ENCODE results near the gene SLC8A3. TPM values are rescaled to one million over a fixed set of nuclear protein-coding genes. Genes with fewer than 3 reads are reported as not detected.

SLC8A3 gene
- total and polyA plus RNA-seq, 4 donors: 0.08 to 3.7 (median 0.85) TPM

DNA sequence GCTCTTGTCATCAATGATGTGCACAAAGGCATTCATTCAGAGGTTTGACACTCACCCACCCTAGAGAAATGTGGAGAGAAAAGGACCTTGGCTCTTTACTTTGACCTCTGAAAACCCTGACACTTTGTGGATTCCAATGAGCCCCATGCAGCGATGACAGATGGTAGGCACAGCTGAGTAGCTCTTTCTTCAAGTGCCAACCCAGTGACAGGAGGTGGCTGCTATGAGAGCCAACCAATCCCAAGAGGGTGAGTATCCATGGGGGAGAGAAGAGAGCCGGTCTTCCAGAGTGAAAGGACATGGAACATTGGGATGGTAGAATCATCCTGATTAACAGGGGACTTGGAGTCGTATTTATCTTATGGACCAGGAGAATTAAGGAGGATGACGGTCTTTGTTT, 17.8 kb downstream of the SLC8A3 start:
- no peaks in the 10 kb centered on the region for H3K4me1 ChIP-seq (ENCODE audit: control insufficient read depth in 5 of 5, insufficient read depth in 5 of 5, low read length in 5 of 5)

DNA sequence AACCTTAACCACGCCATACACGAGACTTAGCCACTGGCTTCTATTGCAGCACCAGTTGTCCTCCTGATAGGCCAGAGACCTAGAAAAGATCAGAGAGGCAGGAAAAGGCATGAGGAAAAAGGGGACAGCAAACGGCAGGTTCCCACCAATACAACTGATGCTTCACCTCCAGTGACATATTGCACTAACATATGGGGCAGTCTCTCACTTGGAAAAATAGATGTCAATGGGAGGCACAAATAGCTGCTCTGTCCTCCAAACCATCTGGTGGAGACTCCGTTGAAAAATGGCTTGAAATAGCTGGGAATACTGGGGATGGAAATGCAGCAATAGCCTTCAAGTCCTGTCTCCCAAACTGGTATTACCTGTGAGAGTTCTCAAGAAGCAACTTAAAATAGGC, 20.3 kb downstream of the SLC8A3 start:
- 94 to 97% methylated on average over 4 of the region's 4 CpGs for WGBS, 2 donors
- Histone ChIP-seq H3K4me1 (ENCODE audit: control insufficient read depth in 5 of 5, insufficient read depth in 5 of 5, low read length in 5 of 5) (no peaks in the 10 kb centered on the region), H3K36me3 (ENCODE audit: control insufficient read depth in 4 of 4, insufficient read depth in 4 of 4, low read length in 4 of 4) (no peaks in the 10 kb centered on the region), H3K9ac (ENCODE audit: insufficient read depth in 1 of 2, low read length in 2 of 2) (no peak overlapping the region), H3K9me3 (ENCODE audit: control insufficient read depth in 4 of 4, insufficient read depth in 3 of 4, low read length in 3 of 4) (peaks cover 0 to 10% (median 0%) of the 10 kb centered on the region in 4 donors), H3K27me3 (ENCODE audit: control insufficient read depth in 3 of 3, insufficient read depth in 3 of 3, low read length in 2 of 3) (no peaks in the 10 kb centered on the region), H3K27ac (ENCODE audit: low read depth in 1 of 2, low read length in 1 of 2) (no peak overlapping the region), H3K4me3 (no peak overlapping the region)
- ATAC-seq (ENCODE audit: insufficient read depth, low FRiP score): no peak
- DNase-seq: no peak
- TF ChIP-seq, protein P1, sequence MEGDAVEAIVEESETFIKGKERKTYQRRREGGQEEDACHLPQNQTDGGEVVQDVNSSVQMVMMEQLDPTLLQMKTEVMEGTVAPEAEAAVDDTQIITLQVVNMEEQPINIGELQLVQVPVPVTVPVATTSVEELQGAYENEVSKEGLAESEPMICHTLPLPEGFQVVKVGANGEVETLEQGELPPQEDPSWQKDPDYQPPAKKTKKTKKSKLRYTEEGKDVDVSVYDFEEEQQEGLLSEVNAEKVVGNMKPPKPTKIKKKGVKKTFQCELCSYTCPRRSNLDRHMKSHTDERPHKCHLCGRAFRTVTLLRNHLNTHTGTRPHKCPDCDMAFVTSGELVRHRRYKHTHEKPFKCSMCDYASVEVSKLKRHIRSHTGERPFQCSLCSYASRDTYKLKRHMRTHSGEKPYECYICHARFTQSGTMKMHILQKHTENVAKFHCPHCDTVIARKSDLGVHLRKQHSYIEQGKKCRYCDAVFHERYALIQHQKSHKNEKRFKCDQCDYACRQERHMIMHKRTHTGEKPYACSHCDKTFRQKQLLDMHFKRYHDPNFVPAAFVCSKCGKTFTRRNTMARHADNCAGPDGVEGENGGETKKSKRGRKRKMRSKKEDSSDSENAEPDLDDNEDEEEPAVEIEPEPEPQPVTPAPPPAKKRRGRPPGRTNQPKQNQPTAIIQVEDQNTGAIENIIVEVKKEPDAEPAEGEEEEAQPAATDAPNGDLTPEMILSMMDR (IDR thresholded peaks at IDR 0.05; ENCODE audit: control extremely low read depth, extremely low read depth): no peak

More for the DNA sequence above, 17.8 kb downstream of the SLC8A3 start:
- H3K27ac ChIP-seq (ENCODE audit: low read depth in 1 of 2, low read length in 1 of 2): no peak overlapping the region
- H3K4me3 ChIP-seq: no peak overlapping the region
- H3K9ac ChIP-seq (ENCODE audit: insufficient read depth in 1 of 2, low read length in 2 of 2): no peak overlapping the region
- no peaks in the 10 kb centered on the region for H3K27me3 ChIP-seq (ENCODE audit: control insufficient read depth in 3 of 3, insufficient read depth in 3 of 3, low read length in 2 of 3)
- DNase-seq (no peak), ATAC-seq (ENCODE audit: insufficient read depth, low FRiP score) (no peak)
- 93 to 94% methylated on average over 4 of the region's 4 CpGs for WGBS, 2 donors
- TF ChIP-seq, protein P1 (IDR thresholded peaks at IDR 0.05; ENCODE audit: control extremely low read depth, extremely low read depth): no peak
- H3K9me3 ChIP-seq (ENCODE audit: control insufficient read depth in 4 of 4, insufficient read depth in 3 of 4, low read length in 3 of 4): peaks cover 0 to 10% (median 0%) of the 10 kb centered on the region in 4 donors
- H3K36me3 ChIP-seq (ENCODE audit: control insufficient read depth in 4 of 4, insufficient read depth in 4 of 4, low read length in 4 of 4): no peaks in the 10 kb centered on the region

DNA sequence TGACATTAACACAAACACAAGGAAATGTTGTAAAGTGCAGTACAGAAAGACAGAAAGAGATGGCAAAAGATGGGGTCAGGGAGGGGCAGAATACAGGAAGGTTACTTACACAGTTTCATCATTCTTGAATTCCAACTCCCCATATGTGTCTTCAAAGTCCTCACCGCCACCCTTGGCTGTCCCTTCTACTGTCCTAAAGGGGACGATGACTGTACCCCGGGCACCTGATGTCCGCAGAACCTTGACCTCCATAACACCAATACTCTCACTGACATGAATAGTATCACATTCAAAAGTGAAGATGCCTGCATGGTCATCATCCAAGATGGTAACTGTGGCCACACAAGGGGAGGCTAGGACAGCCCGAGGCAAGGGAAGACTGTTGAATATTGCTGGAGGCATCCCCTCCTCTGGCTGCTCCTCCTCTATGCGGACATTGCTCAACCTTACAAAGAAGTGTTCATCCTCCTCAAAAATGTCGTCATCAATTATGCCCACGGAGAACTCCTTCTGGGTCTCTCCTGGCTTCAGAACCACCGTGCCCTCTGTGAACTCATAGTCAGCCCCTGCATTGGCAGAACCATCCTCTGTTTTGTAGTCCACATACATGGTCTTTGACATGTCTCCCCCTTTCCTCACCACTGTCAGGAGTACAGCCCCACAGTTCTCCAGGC, 22.1 kb downstream of the SLC8A3 start:
- 95% methylated on average over 9 of the region's 9 CpGs for WGBS, 2 donors
- Histone ChIP-seq H3K27me3 (ENCODE audit: control insufficient read depth in 3 of 3, insufficient read depth in 3 of 3, low read length in 2 of 3) (no peaks in the 10 kb centered on the region), H3K9ac (ENCODE audit: insufficient read depth in 1 of 2, low read length in 2 of 2) (no peak overlapping the region), H3K4me3 (no peak overlapping the region), H3K9me3 (ENCODE audit: control insufficient read depth in 4 of 4, insufficient read depth in 3 of 4, low read length in 3 of 4) (peaks cover 0 to 10% (median 0%) of the 10 kb centered on the region in 4 donors), H3K27ac (ENCODE audit: low read depth in 1 of 2, low read length in 1 of 2) (no peak overlapping the region), H3K4me1 (ENCODE audit: control insufficient read depth in 5 of 5, insufficient read depth in 5 of 5, low read length in 5 of 5) (no peaks in the 10 kb centered on the region), H3K36me3 (ENCODE audit: control insufficient read depth in 4 of 4, insufficient read depth in 4 of 4, low read length in 4 of 4) (no peaks in the 10 kb centered on the region)
- ATAC-seq (ENCODE audit: insufficient read depth, low FRiP score): no peak
- DNase-seq: no peak
- TF ChIP-seq, protein P1 (IDR thresholded peaks at IDR 0.05; ENCODE audit: control extremely low read depth, extremely low read depth): no peak

DNA sequence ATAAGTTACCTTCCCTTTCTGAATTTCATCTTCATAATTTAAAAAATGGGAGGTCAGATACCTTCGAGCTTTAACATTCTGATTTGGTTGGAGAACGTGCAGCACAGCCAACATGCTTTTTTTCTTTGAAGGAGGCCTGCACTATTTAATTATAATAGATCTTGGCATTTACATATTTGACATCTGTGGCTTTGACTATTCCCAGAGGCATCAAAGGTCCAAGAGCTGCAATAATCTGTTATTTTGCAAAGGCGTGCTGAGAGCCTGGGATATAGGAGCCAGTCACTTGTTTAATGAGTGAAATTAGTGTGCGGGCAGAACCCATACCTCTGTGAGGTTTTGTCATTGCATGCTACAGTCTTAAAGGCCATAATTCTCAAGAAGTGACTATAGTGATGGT, 26.4 kb downstream of the SLC8A3 start:
- no peak for ATAC-seq (ENCODE audit: insufficient read depth, low FRiP score)
- 86 to 92% methylated on average over 4 of the region's 4 CpGs for WGBS, 2 donors
- no peak overlapping the region for H3K27ac ChIP-seq (ENCODE audit: low read depth in 1 of 2, low read length in 1 of 2)

More for the DNA sequence above, 26.4 kb downstream of the SLC8A3 start:
- DNase-seq: no peak
- Histone ChIP-seq H3K27me3 (ENCODE audit: control insufficient read depth in 3 of 3, insufficient read depth in 3 of 3, low read length in 2 of 3) (no peaks in the 10 kb centered on the region), H3K36me3 (ENCODE audit: control insufficient read depth in 4 of 4, insufficient read depth in 4 of 4, low read length in 4 of 4) (no peaks in the 10 kb centered on the region), H3K9ac (ENCODE audit: insufficient read depth in 1 of 2, low read length in 2 of 2) (no peak overlapping the region), H3K9me3 (ENCODE audit: control insufficient read depth in 4 of 4, insufficient read depth in 3 of 4, low read length in 3 of 4) (peaks cover 0 to 8% (median 0%) of the 10 kb centered on the region in 4 donors), H3K4me1 (ENCODE audit: control insufficient read depth in 5 of 5, insufficient read depth in 5 of 5, low read length in 5 of 5) (no peaks in the 10 kb centered on the region), H3K4me3 (no peak overlapping the region)
- TF ChIP-seq, protein P1 (IDR thresholded peaks at IDR 0.05; ENCODE audit: control extremely low read depth, extremely low read depth): no peak

All from lung (tissue), 12 donors.